GM23248 (cell line): ENCODE data around the gene TGM1. TPM values are rescaled to one million over a fixed set of nuclear protein-coding genes. Genes with fewer than 3 reads are reported as not detected.

Experiments
- DNase-seq: peaks from one replicate; pipeline ENCODE4 v3.0.0-alpha.2; 2015
- H2AFZ ChIP-seq: fragments of 200-600 bp; sonication (generic); 2 replicates; pipeline ENCODE4 v1.6.1; 2016; ENCODE audit warnings: antibody characterized with exemption
- H3F3A ChIP-seq: fragments of 200-600 bp; sonication (generic); 2 replicates; pipeline ENCODE4 v1.6.1; 2016; ENCODE audit warnings: mild to moderate bottlenecking, antibody characterized with exemption, mixed run types; ENCODE audit not compliant: insufficient read depth
- H3K27ac ChIP-seq: fragments of 200-600 bp; sonication (generic); 2 replicates; pipeline ENCODE4 v1.5.1; 2016; ENCODE audit warnings: mild to moderate bottlenecking
- H3K27me3 ChIP-seq: fragments of 200-600 bp; sonication (generic); replicated peaks from 2 replicates; pipeline ENCODE4 v1.6.1; 2016; ENCODE audit warnings: mild to moderate bottlenecking; ENCODE audit not compliant: insufficient read depth
- H3K36me3 ChIP-seq: fragments of 200-600 bp; sonication (generic); 2 replicates; pipeline ENCODE4 v1.6.1; 2016; ENCODE audit warnings: low read depth, mild to moderate bottlenecking
- H3K4me1 ChIP-seq: fragments of 200-600 bp; sonication (generic); 2 replicates; pipeline ENCODE4 v1.6.1; 2016; ENCODE audit warnings: mild to moderate bottlenecking; ENCODE audit not compliant: insufficient read depth
- H3K4me2 ChIP-seq: fragments of 200-600 bp; sonication (generic); one replicate; pipeline ENCODE4 v1.6.1; 2016; ENCODE audit warnings: mild to moderate bottlenecking; ENCODE audit not compliant: unreplicated experiment
- H3K4me3 ChIP-seq: fragments of 200-600 bp; sonication (generic); 2 replicates; pipeline ENCODE4 v1.5.1; 2016; ENCODE audit warnings: mild to moderate bottlenecking
- H3K79me2 ChIP-seq: fragments of 200-600 bp; sonication (generic); 2 replicates; pipeline ENCODE4 v1.6.1; 2016; ENCODE audit warnings: mild to moderate bottlenecking; ENCODE audit not compliant: insufficient read depth
- H3K9ac ChIP-seq: fragments of 200-600 bp; sonication (generic); 2 replicates; pipeline ENCODE4 v1.6.1; 2016; ENCODE audit warnings: mild to moderate bottlenecking
- H3K9me2 ChIP-seq: fragments of 200-600 bp; sonication (generic); 2 replicates; pipeline ENCODE4 v1.6.1; 2016; ENCODE audit warnings: mixed run types, mild to moderate bottlenecking, moderate library complexity; ENCODE audit not compliant: insufficient read depth
- H3K9me3 ChIP-seq: fragments of 200-600 bp; sonication (generic); one replicate; pipeline ENCODE4 v1.6.1; 2017; ENCODE audit warnings: low read depth
- H4K20me1 ChIP-seq: fragments of 200-600 bp; sonication (generic); 2 replicates; pipeline ENCODE4 v1.6.0; 2016; ENCODE audit not compliant: insufficient read depth
- EZH2 ChIP-seq: fragments of 200-600 bp; sonication (generic); IDR thresholded peaks from 2 replicates; pipeline ENCODE4 v1.6.1; 2018; ENCODE audit warnings: antibody characterized with exemption, mild to moderate bottlenecking; ENCODE audit not compliant: insufficient read depth, poor library complexity, severe bottlenecking
- EZH2phosphoT487 ChIP-seq: fragments of 200-600 bp; sonication (generic); IDR thresholded peaks from 2 replicates; pipeline ENCODE4 v1.6.1; 2018; ENCODE audit warnings: antibody characterized with exemption, moderate library complexity, mild to moderate bottlenecking, low read depth; ENCODE audit not compliant: insufficient read depth
- WGBS, 2 experiments: methylation state at CpG; one replicate each; pipeline ENCODE4 v1.1.6; 2015 to 2017; ENCODE audit warnings: low lambda C conversion rate in 2 of 2, low coverage in 1 of 2; ENCODE audit errors: missing lambda C conversion rate in 2 of 2; 5-methylcytosine and 5-hydroxymethylcytosine counted together
- in situ Hi-C: fragments of 300-500 bp; cut with MboI; formaldehyde crosslinking; loops from 2 replicates; pipeline ENCODE4 v1.15.0; 2020
- polyA plus RNA-seq: library from polyadenylated mRNA; unstranded; fragments of >200 nt; fragmentation: Nextera tagmentation; extraction: Ambion mirVana; gene quantifications from 2 replicates; pipeline ENCODE4 v1.2.1, GENCODE V29; 2016
- total RNA-seq: library from RNA; depleted of rRNA; stranded (reverse); fragments of >200 nt; shearing (Covaris generic); gene quantifications from 2 replicates; pipeline ENCODE4 v1.2.3, GENCODE V29; 2014; rRNA removed

Gene TGM1
- total RNA-seq (0.25 and 1.3 TPM in 2 replicates), polyA plus RNA-seq (0.34 TPM in 1 of 2 replicates, not detected in the other)

DNA sequence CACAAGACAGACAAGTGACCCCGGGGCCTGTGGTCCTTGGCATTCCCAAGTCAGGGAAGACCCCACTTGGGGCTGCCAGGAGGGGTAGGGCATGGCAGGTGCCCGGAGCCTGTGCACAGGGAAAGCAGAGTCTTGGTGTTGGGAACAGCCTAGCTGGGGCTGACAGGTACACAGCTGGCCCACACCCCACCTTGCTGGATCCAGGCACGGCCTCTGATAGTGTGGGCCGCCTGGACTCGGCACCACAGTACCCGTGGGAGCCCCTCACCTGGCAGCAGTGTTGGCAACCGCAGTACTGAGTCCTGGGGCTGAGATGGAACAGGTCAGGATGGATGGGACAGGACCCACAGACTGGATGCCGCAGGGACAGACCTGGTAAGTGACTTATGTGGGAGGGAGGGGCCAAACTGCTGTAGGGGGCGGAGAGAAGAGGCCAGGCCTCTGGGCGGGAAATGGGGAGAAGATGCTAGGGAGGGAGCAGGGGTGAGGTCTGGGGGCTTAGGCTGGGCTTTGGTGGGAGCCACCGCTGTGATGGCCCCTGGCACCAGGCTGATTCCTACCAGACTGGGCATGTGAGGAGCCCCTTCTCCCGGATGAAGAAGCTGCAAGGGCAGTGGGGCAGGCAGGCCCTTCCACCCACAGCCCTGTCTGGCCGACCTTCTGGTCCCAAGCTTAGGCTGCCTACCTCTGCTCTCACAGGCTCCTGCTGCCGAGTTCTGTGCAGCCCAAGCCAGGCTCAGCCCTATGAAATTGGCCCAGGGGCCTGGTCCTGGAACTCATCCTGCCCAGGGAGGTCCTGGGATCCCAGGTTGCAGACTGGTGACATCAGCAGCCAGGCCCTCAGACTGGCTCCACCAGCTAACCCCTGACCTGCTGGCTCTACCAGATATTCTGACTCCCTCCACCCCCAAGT lies at the start of gene TGM1:
TGM1 (minus strand) TSS at position 357 of the 913 bp plus-strand sequence. CDS start 825 bp downstream, outside the sequence.
- Histone ChIP-seq H3K9ac (no peak within 1 kb of the TSS), H3K79me2 (no peaks in the 10 kb centered on the region), H3F3A (no peaks in the 10 kb centered on the region), H2AFZ (no peak within 1 kb of the TSS), H3K4me1 (peaks cover 7% of the 10 kb centered on the region), H3K9me2 (no peaks in the 10 kb centered on the region), H3K9me3 (no peaks in the 10 kb centered on the region), H3K4me2 (no peak within 1 kb of the TSS), H3K36me3 (no peaks in the 10 kb centered on the region), H4K20me1 (no peaks in the 10 kb centered on the region), H3K27ac (no peak within 1 kb of the TSS), H3K4me3 (no peak within 1 kb of the TSS), H3K27me3 (no peaks in the 10 kb centered on the region)
- WGBS, 2 experiments = 68 to 70% methylated on average over 13 to 14 of the region's 14 CpGs
- in situ Hi-C loops = no loop called here
- TF ChIP-seq EZH2 = no peak
- TF ChIP-seq EZH2phosphoT487 = no peak
- no peak for DNase-seq

- H3K4me3 ChIP-seq = no peak overlapping the region
- no peaks in the 10 kb centered on the region for H3K27me3 ChIP-seq
- H3K9me2 ChIP-seq = no peaks in the 10 kb centered on the region
- H3K4me2 ChIP-seq = peak overlapping the region; percentile 27
- no peaks in the 10 kb centered on the region for H3K36me3 ChIP-seq
- no peaks in the 10 kb centered on the region for H4K20me1 ChIP-seq
- TF ChIP-seq EZH2 = no peak
- TF ChIP-seq EZH2phosphoT487 = no peak
- no peaks in the 10 kb centered on the region for H3K79me2 ChIP-seq
- in situ Hi-C loops = no loop called here
- peak; percentile 68 for DNase-seq
- peak overlapping the region; percentile 66; the same call in 1 of the 2 replicates for H2AFZ ChIP-seq
- H3K9ac ChIP-seq = 0 out of 2 replicates have a peak overlapping the region, but pooled peaks have one; percentile 52
- H3F3A ChIP-seq = peaks cover 12% of the 10 kb centered on the region
- H3K27ac ChIP-seq = no peak overlapping the region
- whole genome bisulfite sequencing, 2 experiments = 94 to 100% methylated on average over 1 of the region's 1 CpG
- H3K4me1 ChIP-seq = peaks cover 22% of the 10 kb centered on the region
- H3K9me3 ChIP-seq = no peaks in the 10 kb centered on the region
Measured at GRCh38 chr14:24311837-24312615, 49.0 kb upstream of the TGM1 start.

DNA sequence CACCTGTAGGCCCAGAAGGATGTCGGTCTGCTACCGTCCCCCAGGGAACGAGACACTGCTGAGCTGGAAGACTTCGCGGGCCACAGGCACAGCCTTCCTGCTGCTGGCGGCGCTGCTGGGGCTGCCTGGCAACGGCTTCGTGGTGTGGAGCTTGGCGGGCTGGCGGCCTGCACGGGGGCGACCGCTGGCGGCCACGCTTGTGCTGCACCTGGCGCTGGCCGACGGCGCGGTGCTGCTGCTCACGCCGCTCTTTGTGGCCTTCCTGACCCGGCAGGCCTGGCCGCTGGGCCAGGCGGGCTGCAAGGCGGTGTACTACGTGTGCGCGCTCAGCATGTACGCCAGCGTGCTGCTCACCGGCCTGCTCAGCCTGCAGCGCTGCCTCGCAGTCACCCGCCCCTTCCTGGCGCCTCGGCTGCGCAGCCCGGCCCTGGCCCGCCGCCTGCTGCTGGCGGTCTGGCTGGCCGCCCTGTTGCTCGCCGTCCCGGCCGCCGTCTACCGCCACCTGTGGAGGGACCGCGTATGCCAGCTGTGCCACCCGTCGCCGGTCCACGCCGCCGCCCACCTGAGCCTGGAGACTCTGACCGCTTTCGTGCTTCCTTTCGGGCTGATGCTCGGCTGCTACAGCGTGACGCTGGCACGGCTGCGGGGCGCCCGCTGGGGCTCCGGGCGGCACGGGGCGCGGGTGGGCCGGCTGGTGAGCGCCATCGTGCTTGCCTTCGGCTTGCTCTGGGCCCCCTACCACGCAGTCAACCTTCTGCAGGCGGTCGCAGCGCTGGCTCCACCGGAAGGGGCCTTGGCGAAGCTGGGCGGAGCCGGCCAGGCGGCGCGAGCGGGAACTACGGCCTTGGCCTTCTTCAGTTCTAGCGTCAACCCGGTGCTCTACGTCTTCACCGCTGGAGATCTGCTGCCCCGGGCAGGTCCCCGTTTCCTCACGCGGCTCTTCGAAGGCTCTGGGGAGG lies 47.9 kb upstream of the TGM1 start, which contains the start of gene LTB4R:
LTB4R (plus strand) TSS at position 857 of the 959 bp plus-strand sequence. CDS start 4,150 bp downstream, outside the sequence.
- no peak within 1 kb of the TSS for H3K27ac ChIP-seq
- H3K36me3 ChIP-seq = no peaks in the 10 kb centered on the region
- DNase-seq = peak; percentile 93
- 6 to 8% methylated on average over 69 of the region's 99 CpGs for WGBS, 2 experiments
- no peaks in the 10 kb centered on the region for H3K79me2 ChIP-seq
- in situ Hi-C loops = no loop called here
- peak within 1 kb of the TSS; percentile 66 for H2AFZ ChIP-seq
- peak within 1 kb of the TSS; percentile 59 for H3K4me3 ChIP-seq
- H4K20me1 ChIP-seq = no peaks in the 10 kb centered on the region
- TF ChIP-seq EZH2 (no peak), EZH2phosphoT487 (no peak)
- no peaks in the 10 kb centered on the region for H3K9me3 ChIP-seq
- H3K27me3 ChIP-seq = no peaks in the 10 kb centered on the region
- H3K9ac ChIP-seq = peak within 1 kb of the TSS; percentile 52
- peak within 1 kb of the TSS; percentile 27 for H3K4me2 ChIP-seq
- H3F3A ChIP-seq = peaks cover 8% of the 10 kb centered on the region; the same call in 1 of the 2 replicates
- H3K4me1 ChIP-seq = peaks cover 15% of the 10 kb centered on the region
- no peaks in the 10 kb centered on the region for H3K9me2 ChIP-seq
